Endothelial cell of umbilical vein (primary cell): Measurements from ENCODE around the gene KLHL24.

ENCODE experiments used
- CTCF ChIP-seq, 2 donors: IDR thresholded peaks; 1 replicate in 1 of 2; 2 replicates in 1 of 2; pipeline ENCODE4 v1.5.1; 2011; ENCODE audit warnings: low read length in 2 of 2, mild to moderate bottlenecking in 2 of 2, moderate library complexity in 2 of 2, control low read depth in 1 of 2, inconsistent platforms in 1 of 2, low read depth in 1 of 2; ENCODE audit not compliant: insufficient read depth in 1 of 2; ENCODE audit errors: extremely low read depth in 1 of 2
- EZH2 ChIP-seq: IDR thresholded peaks from 2 replicates; pipeline ENCODE4 v1.6.1; 2012; ENCODE audit warnings: borderline replicate concordance, low read depth, mild to moderate bottlenecking, moderate library complexity, low read length, inconsistent platforms; ENCODE audit not compliant: severe bottlenecking
- FOS ChIP-seq: IDR thresholded peaks from 2 replicates; pipeline ENCODE4 v1.6.1; 2011; ENCODE audit warnings: mild to moderate bottlenecking, low read length, moderate library complexity, borderline replicate concordance; ENCODE audit not compliant: insufficient read depth
- GATA2 ChIP-seq: IDR thresholded peaks from 2 replicates; pipeline ENCODE4 v1.7.0; 2011; ENCODE audit warnings: low read depth, mild to moderate bottlenecking, moderate library complexity, mixed read lengths, low read length; ENCODE audit not compliant: insufficient read length, insufficient read depth
- JUN ChIP-seq: IDR thresholded peaks from 2 replicates; pipeline ENCODE4 v1.6.1; 2011; ENCODE audit warnings: borderline replicate concordance, low read depth; ENCODE audit not compliant: insufficient read length, insufficient read depth
- MAX ChIP-seq: IDR thresholded peaks from 2 replicates; pipeline ENCODE4 v1.6.1; 2011; ENCODE audit not compliant: insufficient read depth, insufficient read length
- POLR2A ChIP-seq: IDR thresholded peaks from 2 replicates; pipeline ENCODE4 v1.6.1; 2012; ENCODE audit warnings: low read depth, mild to moderate bottlenecking, control low read depth, low read length
- POLR2AphosphoS5 ChIP-seq: IDR thresholded peaks from 2 replicates; pipeline ENCODE4 v1.6.1; 2012; ENCODE audit warnings: low read depth, mild to moderate bottlenecking, control low read depth, low read length, moderate library complexity; ENCODE audit not compliant: insufficient read depth

- TF ChIP-seq CTCF (IDR thresholded peaks at IDR 0.05; ENCODE audit: extremely low read depth in 1 of 2, insufficient read depth in 1 of 2, low read depth in 1 of 2, low read length in 2 of 2) = no peak
- no peak for TF ChIP-seq MAX
- no peak for TF ChIP-seq POLR2AphosphoS5
- no peak for TF ChIP-seq EZH2
- no peak for TF ChIP-seq POLR2A
- TF ChIP-seq JUN = no peak
- TF ChIP-seq FOS = no peak
- TF ChIP-seq GATA2 = no peak
These were observed 9.8 kb downstream of the KLHL24 start for GRCh38 chr3:183645254-183645653.
